ENCODE data around the gene LIPC. TPM values are rescaled to one million over a fixed set of nuclear protein-coding genes. Genes with fewer than 3 reads are reported as not detected.

Gene LIPC
- total and polyA plus RNA-seq, 3 donors from 2014 or later, result 0.12 to 0.37 TPM; not detected in 1

- Histone ChIP-seq H3K4me3 (no peak overlapping the region), H3K27ac (no peak overlapping the region), H3K27me3 (no peaks in the 10 kb centered on the region), H3K4me1 (peaks cover 3% of the 10 kb centered on the region), H3K36me3 (ENCODE audit: low read depth, missing control alignments) (no peaks in the 10 kb centered on the region), H3K9me3 (no peaks in the 10 kb centered on the region)
- DNase-seq, result no peak
- 81 to 83% methylated on average over 5 of the region's 5 CpGs for WGBS, 2 donors
- no peak for TF ChIP-seq POLR2A (IDR thresholded peaks at IDR 0.05)
- no peak for TF ChIP-seq CTCF (IDR thresholded peaks at IDR 0.05)
- intact Hi-C loops (cut with DNase I; ENCODE audit: low total_unique reads), result no loop called here
These were observed 22.4 kb downstream of the LIPC start for GRCh38 chr15:58453931-58454793.

- intact Hi-C loops (cut with DNase I; ENCODE audit: low total_unique reads), result no loop called here
- Histone ChIP-seq H3K27ac (no peak overlapping the region), H3K27me3 (no peaks in the 10 kb centered on the region), H3K4me3 (no peak overlapping the region), H3K4me1 (peaks cover 3% of the 10 kb centered on the region), H3K36me3 (ENCODE audit: low read depth, missing control alignments) (no peaks in the 10 kb centered on the region), H3K9me3 (no peaks in the 10 kb centered on the region)
- TF ChIP-seq CTCF (IDR thresholded peaks at IDR 0.05) (no peak), POLR2A (IDR thresholded peaks at IDR 0.05) (no peak)
- WGBS, 2 donors, result 92 to 98% methylated on average over 3 of the region's 3 CpGs
- DNase-seq, result no peak
These were observed 23.2 kb downstream of the LIPC start for GRCh38 chr15:58454950-58455401.

GRCh38 chr15:58457466-58457965, 25.7 kb downstream of the LIPC start:
- Histone ChIP-seq H3K9me3 (no peaks in the 10 kb centered on the region), H3K4me3 (no peak overlapping the region), H3K36me3 (ENCODE audit: low read depth, missing control alignments) (no peaks in the 10 kb centered on the region), H3K27ac (no peak overlapping the region), H3K4me1 (peaks cover 3% of the 10 kb centered on the region), H3K27me3 (no peaks in the 10 kb centered on the region)
- 75 to 80% methylated on average over 7 of the region's 7 CpGs for WGBS, 2 donors
- no peak for TF ChIP-seq POLR2A (IDR thresholded peaks at IDR 0.05)
- TF ChIP-seq CTCF (IDR thresholded peaks at IDR 0.05), result no peak
- intact Hi-C loops (cut with DNase I; ENCODE audit: low total_unique reads), result no loop called here
- DNase-seq, result no peak

GRCh38 chr15:58458076-58458475, 26.3 kb downstream of the LIPC start:
- Histone ChIP-seq H3K27ac (no peak overlapping the region), H3K4me1 (peaks cover 3% of the 10 kb centered on the region), H3K9me3 (no peaks in the 10 kb centered on the region), H3K36me3 (ENCODE audit: low read depth, missing control alignments) (no peaks in the 10 kb centered on the region), H3K4me3 (no peak overlapping the region), H3K27me3 (no peaks in the 10 kb centered on the region)
- DNase-seq, result no peak
- 52 to 62% methylated on average over 3 of the region's 3 CpGs for WGBS, 2 donors
- TF ChIP-seq POLR2A (IDR thresholded peaks at IDR 0.05) (no peak), CTCF (IDR thresholded peaks at IDR 0.05) (no peak)
- intact Hi-C loops (cut with DNase I; ENCODE audit: low total_unique reads), result no loop called here

All from testis (tissue), 3 donors.